ENCODE measurements around the gene PLEKHM1.
A peak's percentile ranks its signal among the peaks of the same experiment; 100 is the strongest.
"Not testable (repeated sequence)": the region's sequence is repeated elsewhere in the genome, so short reads cannot be mapped to it uniquely, and the experiment has no call there.

Gene PLEKHM1

GRCh38 chr17:45490615-45491433, at the start of gene PLEKHM1:
TSS of gene PLEKHM1 (minus strand) at chr17:45490721. CDS start at chr17:45482484, 8,237 bp downstream.
- DNase-seq, result peak; percentile 9

DNA sequence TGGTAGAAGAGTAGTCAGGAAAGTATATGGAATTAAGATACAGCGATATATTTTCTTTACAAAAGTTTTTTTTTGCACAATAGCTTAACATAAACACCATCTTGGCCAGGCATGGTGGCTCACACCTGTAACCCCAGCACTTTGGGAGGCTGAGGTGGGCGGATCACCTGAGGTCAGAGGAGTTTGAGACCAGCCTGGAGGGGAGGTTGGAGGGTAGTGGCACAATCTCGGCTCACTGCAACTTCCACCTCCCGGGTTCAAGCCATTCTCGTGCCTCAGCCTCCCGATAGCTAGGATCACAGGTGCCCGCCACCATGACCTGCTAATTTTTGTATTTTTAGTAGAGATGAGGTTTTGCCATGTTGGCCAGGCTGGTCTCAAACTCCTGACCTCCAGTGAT, 47.6 kb upstream of the PLEKHM1 start:
- DNase-seq, result not testable (repeated sequence)

- DNase-seq, result not testable (repeated sequence)
Observed at GRCh38 chr17:45506072-45506471, 15.6 kb upstream of the PLEKHM1 start.

DNA sequence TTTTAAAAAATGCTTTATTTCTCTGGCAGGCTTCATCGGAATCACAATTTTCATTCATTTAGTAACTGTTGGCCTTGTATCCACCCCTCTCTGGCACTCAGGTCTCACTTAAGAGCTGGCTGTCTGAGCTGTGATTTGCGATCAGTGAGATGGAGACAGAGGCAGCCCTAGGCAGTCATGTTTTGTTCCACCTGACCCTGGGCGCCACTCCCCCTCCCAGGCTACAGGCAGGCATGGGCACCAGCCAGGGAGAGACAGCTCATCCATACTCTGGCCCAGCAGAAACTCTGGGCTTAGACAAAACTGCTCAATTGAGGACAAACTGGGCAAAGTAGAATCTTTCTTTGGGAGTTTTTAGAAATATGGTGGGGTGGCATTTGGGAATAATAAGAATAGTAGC, 14.7 kb upstream of the PLEKHM1 start:
- DNase-seq, result not testable (repeated sequence)

DNA sequence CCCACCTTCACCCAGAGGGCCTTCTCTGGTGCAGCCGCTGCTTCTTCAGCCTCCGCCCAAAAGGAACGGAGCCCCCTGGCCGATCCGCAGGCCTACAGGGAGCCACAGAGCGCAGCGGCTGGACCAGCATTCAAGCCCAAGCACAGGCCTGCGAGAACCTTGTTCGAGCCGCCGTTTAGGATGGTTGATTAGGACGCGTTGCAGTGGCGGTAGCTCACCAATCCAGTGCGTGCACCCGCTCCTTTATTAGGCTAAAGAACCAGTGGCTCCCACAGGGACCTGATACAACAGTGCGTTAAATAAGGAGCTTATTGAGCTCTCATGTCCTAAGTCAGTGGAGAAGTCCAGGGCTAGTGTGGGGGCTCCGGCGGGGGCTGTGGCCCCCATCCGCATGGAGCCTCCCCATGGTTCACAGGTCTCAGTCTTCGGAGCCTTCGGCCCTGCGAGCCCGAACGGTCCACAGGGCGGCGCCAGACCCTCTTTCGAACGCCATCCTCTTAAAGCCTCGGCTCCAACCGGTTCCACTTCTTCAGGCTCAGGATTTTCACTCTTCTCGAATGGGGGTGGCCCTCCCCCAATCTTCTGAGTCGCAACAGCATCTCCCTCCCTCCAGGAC, 10.7 kb upstream of the PLEKHM1 start:
- not testable (repeated sequence) for DNase-seq

DNA sequence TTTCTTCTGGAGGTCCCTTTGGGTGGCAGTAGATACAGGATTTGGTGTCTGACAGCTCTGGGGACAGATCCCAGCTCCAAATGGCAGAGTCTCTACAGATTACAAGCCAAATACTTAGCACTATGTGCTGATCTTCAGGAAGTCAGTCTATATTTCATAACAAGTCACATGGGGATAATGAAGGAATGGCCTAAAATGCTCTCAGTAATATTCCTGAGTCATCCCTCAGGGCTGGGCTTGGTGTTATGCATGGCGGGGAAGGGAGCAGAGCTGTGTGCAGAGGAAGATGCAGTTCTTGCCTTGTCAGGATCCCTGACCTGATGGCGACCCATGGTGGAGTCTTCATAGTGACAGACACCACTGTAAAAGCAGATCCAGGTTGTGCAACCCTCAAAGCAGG, 10.0 kb upstream of the PLEKHM1 start:
- DNase-seq, result not testable (repeated sequence)

- not testable (repeated sequence) for DNase-seq
Observed at GRCh38 chr17:45499208-45499607, 8.7 kb upstream of the PLEKHM1 start.

DNA sequence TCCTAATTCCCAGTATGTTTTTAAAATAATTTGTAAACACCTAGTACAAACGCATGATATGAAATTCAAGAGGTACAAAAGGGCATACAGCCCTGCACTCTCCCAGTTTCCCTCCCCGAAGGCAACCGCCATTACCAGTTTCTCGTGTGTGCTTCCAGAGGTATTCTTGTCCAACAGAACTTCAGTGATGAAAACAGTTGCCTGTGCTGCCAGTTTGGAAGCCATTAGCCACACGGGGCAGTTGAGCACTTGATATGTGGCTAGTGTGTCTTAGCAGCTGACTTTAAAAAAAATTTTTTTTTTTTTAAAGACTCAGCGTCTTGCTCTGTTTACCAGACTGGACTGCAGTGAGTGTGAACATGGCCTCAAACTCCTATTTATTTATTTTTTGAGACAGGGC, 7.9 kb upstream of the PLEKHM1 start:
- DNase-seq, result not testable (repeated sequence)

DNA sequence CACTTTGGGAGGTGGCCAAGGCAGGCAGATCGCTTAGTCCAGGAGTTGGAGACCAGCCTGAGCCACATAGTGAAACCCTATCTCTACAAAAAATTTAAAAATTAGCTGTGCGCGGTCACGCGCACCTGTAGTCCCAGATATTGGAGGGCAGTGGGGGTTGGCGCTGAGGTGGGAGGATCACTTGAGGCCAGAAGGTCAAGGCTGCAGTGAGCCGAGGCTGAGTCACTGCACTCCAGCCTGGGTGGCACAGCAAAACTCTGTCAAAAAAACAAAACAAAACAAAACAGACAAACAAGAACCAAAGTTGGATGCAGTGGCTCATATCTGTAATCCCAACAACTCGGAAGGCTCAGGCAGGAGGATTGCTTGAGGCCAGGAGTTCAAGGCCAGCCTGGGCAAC, 6.9 kb upstream of the PLEKHM1 start:
- not testable (repeated sequence) for DNase-seq

- not testable (repeated sequence) for DNase-seq
Observed at GRCh38 chr17:45496507-45496906, 6.0 kb upstream of the PLEKHM1 start.

DNA sequence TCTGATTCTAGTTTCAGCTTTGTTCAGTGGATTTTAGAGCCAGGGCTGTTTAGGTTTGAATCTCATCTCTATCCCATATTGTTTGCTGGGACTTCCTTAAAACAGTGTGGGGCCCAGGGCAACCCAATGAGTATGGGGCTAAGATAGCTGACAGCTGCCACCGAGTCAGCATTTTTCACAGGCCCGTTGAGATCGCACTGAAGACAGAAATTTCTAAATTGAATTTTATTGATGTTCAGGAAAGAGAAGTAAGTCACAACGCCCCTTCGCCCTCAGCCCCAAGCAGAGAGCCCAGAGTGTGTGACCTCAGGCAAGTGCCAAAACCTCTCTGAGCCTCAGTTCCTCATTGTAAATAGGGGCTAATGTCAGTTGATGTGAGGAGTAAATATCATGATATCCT, 4.0 kb upstream of the PLEKHM1 start:
- DNase-seq, result not testable (repeated sequence)

GRCh38 chr17:45492156-45492555, 1.6 kb upstream of the PLEKHM1 start:
- not testable (repeated sequence) for DNase-seq

- not testable (repeated sequence) for DNase-seq
Observed at GRCh38 chr17:45490198-45490597, 323 bp downstream of the PLEKHM1 start.

- DNase-seq, result peak; percentile 12
Observed at GRCh38 chr17:45487704-45488103, 2.8 kb downstream of the PLEKHM1 start.

DNA sequence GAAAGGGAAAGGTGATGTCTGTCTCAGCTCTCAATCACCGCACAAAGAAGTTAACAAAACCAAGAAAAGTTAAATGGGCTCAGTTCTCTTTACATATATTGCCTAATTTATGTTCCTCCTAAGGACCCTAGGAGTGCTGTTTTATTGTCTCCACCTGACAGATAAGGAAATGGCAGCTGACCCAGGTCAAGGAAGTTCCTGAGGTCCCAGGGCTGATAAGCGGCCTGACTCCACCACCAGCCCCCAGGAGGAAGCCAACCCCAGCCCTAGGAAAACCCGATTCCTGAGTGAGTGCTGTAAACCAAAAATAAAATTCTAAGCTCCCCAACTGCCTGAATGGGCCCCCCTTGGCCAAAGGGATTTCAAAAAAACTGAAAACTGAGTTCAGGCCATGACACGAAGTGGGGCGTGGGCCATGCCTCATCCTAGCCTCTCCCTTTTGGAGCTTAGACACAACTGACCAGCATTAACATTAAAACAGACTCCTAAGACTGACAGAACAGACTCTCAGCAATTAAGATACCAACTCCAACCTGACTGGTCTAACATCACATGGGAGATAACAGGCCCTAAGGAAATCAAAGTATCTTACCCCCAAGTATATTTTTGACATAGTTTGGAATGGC, 6.8 kb downstream of the PLEKHM1 start:
- not testable (repeated sequence) for DNase-seq

DNA sequence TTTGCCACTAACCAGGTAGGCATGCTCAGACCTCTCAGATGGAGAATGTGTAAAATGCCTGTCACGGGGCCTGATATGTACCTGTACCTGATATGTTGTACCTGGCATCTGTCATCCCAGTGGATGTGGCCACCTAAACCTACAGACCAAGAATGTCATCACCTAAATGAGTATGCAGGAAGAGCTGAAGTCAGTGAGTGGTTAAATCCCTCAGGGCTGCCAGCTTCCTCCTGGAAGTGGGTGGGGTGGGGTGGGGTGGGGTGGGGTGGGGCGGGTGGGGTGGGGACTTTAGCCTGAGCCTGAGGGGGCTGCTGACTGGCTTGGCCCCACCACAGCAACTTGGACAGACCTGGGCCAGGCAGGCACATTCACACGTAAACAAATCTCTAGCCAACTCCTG, 7.3 kb downstream of the PLEKHM1 start:
- DNase-seq, result not testable (repeated sequence)

DNA sequence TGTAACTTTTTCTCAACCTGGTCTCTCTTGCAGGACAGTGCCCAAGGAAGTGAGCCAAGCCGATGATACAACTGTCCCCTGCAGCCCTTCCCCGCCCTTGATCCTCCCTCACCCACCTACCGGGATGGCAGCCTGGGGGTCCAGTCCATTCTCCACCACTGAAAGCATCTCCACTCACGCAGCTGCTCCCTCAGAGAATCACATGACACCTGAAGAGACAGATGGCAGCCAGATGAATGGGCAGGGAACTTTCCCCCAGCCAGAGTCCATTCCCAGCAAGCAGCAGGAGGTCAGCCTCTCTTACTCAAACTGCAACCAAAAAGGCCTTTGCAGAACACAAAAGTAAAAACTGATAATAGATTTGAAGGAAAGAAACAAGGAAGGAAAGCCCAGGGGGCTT, 8.2 kb downstream of the PLEKHM1 start:
- not testable (repeated sequence) for DNase-seq

DNA sequence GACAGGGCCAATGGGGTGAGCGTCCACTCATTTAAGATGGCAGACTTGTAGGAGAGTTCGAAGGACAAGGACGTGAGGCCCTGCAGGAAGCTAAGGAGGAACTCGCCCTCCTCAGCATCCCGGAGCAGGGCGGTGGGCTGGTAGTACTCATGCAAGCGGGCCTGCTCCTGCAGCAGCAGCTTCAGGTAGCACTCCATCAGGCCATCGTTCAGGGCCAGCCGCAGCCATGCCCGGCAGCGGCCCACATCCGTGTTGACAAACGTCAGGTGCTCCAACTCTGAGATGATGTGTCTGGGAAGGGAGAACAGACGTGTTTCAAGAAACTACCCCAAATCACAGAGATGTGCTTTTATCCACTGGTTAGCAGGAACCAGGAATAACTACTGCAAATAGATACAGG, 15.1 kb downstream of the PLEKHM1 start:
- DNase-seq, result not testable (repeated sequence)

DNA sequence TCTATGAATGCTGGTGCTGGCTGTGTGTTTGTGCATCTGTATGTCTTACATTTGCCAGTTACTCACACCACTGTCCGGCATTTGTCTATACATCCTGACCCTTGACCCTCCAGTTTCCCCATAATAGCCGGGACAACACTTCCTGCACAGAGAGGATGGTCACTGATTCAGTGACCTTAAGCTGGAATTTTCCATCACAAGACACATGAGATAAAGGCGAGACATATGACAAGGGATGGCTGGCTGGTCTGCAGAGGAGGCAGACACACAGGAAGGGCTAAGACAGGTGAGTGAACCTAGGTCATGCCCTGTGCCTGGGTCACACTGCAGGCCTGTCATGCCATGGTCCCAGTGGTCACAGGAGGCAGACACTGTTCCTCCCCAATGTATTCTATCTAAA, 18.3 kb downstream of the PLEKHM1 start:
- DNase-seq, result not testable (repeated sequence)

DNA sequence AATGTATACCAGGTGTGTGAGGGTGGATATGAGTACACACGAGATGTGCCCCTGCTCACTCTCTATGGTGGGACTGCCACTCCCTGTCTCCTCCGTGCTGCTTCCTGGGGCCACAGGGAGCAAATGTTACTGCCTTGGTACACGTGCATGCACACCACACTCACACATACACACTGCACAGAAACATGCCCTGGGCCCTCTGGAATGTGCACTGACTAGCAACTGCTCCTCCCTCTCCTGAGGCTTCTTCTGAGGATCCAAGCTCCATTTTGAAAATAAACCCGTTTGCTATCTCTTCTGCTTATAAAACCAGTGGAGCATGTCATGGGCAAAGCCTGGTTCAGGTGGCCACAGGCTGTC, 21.3 kb downstream of the PLEKHM1 start:
- DNase-seq, result not testable (repeated sequence)

DNA sequence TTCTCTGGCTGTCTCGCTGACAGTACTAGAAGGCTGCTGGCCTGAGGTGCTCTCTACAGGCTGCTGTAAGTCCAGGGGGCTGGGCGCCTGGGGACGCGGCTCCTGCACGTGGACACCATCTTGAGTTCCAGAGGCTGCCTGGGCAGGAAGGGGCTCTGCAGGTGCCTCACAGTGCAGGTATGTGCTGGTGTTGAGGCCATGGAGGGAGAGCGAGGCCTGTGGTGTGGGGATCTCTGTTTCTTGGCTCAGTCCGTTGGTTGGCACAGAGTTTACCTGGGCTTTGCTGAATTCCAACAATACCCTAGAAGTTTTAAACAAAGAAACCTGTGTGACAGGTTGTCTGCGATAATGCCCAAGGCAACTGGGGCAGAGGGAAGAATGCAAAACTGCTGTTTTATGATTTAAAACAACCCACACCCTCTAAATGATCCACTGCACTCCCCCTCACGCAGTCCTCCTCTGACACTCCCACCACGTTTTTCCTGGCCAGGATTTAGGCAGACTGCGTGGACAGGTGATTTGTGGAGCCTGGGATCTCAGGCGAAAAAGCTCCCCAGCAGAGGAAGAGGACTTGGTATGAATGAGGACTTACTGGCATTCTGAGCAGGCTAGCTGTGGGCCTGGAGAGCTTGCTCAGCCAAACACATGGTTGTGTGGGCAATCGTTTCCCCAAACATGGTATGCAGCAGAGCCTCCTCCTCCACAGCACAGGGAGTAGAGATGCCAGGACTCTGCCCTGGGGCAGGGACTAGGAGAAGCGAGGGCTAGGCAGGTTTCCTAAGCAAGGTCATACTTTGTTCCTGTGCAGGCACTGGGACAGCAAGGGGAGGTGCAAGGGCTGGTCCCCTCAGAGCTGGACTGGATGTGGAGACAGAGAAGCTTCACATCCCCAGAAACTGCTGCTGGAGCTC, 22.0 kb downstream of the PLEKHM1 start:
- not testable (repeated sequence) for DNase-seq

- peak; percentile 34 for DNase-seq
Observed at GRCh38 chr17:45461524-45462327, 28.8 kb downstream of the PLEKHM1 start.
